GM12892 (cell line): ENCODE measurements around the gene GNAL.

Experiments
- POLR2A ChIP-seq: IDR thresholded peaks from 2 replicates; pipeline ENCODE4 v1.6.1; 2011; ENCODE audit warnings: low read depth, low read length, control low read depth
- TAF1 ChIP-seq: IDR thresholded peaks from 2 replicates; pipeline ENCODE4 v1.6.1; 2011; ENCODE audit warnings: low read depth, mild to moderate bottlenecking, control low read depth, low read length, borderline replicate concordance

GRCh38 chr18:11739893-11740292 lies 50.8 kb downstream of the GNAL start:
- TF ChIP-seq POLR2A: no peak
- no peak for TF ChIP-seq TAF1
